ENCODE measurements around the gene UGT1A4.
A peak's percentile ranks its signal among the peaks of the same experiment; 100 is the strongest.
"Not testable (repeated sequence)": the region's sequence is repeated elsewhere in the genome, so short reads cannot be mapped to it uniquely, and the experiment has no call there.

UGT1A4 gene

GRCh38 chr2:233700028-233700635 is 18.4 kb upstream of the UGT1A4 start:
- no peak for DNase-seq

- not testable (repeated sequence) for DNase-seq
Measured at GRCh38 chr2:233700842-233701241, 17.7 kb upstream of the UGT1A4 start.

GRCh38 chr2:233702238-233702637 is 16.3 kb upstream of the UGT1A4 start:
- no peak for DNase-seq

DNA sequence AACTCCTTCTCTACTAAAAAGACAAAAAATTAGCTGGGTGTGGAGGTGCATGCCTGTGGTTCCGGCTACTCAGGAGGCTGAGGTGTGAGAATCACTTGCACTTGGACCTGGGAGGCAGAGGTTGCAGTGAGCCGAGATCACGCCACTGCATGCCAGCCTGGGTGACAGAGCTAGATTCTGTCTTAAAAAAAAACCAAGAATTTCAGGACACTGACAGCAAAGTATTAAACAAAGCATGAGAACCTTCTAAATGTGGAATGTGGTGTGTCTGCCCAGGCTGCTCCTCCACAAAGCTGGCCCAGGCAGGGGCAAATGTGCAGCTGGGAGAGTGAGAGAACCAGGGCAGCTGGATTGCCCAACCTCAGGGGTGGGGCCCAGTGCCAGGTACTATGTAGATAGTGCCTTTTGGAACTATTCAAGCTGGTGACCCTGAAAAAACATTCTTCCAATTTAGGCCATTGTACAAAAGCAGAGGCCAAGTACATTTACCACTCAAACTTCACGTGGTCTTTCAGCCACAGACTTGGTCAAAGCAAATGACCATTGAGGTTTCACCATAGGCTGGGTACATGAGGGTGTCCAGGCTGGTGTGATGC is 12.5 kb upstream of the UGT1A4 start:
- DNase-seq = no peak

GRCh38 chr2:233706720-233707119 is 11.8 kb upstream of the UGT1A4 start:
- no peak for DNase-seq

DNA sequence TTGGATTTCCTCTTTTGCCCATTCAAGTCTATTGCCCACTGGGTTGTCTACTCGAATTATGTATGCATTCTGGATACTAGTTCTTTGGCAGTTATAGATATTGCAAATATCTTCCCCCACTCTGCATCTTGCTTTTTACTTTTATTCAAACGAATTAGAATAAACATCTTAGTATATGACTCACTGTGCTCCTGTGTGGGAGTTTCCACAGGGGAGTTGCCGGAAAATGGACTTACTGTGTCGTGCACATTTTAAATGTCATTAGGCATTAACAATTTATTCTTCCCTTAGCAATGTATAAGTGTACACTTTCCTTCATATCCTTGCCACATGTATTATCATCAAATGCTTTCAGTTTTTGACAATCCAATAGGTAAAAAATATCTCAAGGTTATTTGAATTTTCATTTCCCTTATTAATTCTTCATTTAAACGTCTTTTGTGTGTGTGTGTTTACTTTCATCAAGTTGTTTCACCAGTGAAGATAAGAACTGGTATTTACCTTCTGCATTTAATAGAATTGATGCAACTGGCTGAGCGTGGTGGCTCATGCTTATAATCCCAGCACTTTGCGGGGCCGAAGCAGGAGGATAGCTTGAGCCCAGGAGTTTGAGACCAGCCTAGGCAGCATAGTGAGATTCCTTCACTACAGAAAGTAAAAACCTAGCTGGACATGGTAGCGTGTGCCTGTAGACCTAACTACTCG is 10.4 kb upstream of the UGT1A4 start:
- no peak for DNase-seq

GRCh38 chr2:233708942-233709341 is 9.6 kb upstream of the UGT1A4 start:
- no peak for DNase-seq

- peak; percentile 25 for DNase-seq
Measured at GRCh38 chr2:233711312-233712008, 7.1 kb upstream of the UGT1A4 start.

- no peak for DNase-seq
Measured at GRCh38 chr2:233712611-233713261, 5.8 kb upstream of the UGT1A4 start, which contains the start of gene UGT1A5. UGT1A5 (plus strand) TSS chr2:233712907; CDS start chr2:233712992, 85 bp downstream.

DNA sequence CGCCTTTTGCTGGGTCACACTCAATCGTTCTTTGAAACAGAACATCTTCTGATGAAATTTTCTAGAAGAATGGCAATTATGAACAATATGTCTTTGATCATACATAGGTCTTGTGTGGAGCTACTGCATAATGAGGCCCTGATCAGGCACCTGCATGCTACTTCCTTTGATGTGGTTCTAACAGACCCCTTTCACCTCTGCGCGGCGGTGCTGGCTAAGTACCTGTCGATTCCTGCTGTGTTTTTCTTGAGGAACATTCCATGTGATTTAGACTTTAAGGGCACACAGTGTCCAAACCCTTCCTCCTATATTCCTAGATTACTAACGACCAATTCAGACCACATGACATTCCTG is 5.3 kb upstream of the UGT1A4 start:
- DNase-seq = no peak

DNA sequence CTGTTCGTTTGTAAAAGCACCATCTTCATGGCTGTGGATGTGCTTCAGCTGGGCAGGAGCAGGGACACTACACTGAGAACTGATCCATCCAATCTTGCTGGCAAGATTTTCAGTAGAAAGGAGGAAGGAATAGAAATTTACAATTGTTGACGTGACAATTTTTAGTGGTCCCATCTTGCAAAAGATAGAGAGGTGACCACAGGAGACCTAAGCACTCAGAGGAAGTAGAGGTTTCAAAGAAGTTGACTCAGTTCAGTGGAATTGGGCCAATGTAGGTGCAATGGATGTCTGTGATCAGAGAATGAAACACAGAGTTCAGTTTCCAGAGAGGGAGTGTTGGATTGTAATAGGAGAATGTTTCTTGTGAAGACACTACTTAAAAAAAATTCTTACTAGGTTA is 4.4 kb upstream of the UGT1A4 start:
- no peak for DNase-seq

GRCh38 chr2:233728723-233729301 is 10.3 kb downstream of the UGT1A4 start, which contains the start of gene UGT1A3:
UGT1A3 (plus strand) TSS chr2:233729042; CDS start chr2:233729127, 85 bp downstream.
- DNase-seq = no peak

DNA sequence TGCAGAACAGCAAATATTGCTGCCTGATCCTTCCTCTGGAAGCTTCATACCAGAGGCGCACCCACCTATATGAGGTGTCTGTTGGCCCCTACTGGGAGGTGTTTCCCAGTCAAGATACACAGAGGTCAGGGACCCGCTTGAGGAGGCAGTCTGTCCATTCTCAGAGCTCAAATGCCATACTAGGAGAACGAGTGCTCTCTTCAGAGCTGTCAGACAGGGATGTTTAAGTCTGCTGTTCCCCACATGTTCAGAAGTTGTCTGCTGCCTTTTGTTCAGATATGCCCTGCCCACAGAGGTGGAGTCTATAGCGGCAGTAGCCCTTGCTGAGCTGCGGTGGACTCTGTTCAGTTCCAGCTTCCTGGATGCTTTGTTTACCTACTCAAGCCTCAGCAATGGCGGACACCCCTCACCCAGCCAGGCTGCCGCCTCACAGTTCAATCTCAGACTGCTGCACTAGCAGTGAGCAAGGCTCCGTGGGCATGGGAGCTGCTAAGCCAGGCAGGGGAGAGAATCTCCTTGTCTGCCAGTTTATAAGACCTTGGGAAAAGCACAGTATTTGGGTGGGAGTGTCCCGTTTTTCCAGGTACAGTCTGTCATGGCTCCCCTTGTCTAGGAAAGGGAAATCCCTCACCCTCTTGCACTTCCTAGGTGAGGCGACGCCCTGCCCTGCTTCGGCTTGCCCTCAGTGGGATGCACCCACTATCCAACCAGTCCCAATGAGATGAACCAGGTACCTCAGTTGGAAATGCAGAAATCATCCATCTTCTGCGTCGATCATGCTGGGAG is 18.5 kb downstream of the UGT1A4 start:
- not testable (repeated sequence) for DNase-seq

DNA sequence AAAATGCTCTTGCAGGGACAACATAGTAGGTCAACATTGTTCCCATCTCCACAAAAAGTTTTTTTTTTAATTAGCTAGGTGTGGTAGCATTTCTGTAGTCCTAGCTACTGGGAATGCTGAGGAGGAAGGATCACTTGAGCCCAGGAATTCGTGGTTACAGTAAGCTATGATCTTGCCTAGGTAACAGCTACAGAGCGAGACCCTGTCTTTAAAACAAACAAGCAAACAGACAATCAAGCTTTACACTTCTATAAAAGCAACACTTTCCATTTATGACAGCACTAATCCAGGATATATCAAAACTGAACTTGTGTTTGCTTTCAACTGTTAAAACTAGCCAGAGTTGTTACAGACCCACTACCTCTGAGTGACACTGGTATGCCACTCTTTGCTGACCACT is 22.3 kb downstream of the UGT1A4 start:
- no peak for DNase-seq

GRCh38 chr2:233743464-233744259 is 25.1 kb downstream of the UGT1A4 start:
- no peak for DNase-seq

- DNase-seq = no peak
Measured at GRCh38 chr2:233745073-233745755, 26.7 kb downstream of the UGT1A4 start.

DNA sequence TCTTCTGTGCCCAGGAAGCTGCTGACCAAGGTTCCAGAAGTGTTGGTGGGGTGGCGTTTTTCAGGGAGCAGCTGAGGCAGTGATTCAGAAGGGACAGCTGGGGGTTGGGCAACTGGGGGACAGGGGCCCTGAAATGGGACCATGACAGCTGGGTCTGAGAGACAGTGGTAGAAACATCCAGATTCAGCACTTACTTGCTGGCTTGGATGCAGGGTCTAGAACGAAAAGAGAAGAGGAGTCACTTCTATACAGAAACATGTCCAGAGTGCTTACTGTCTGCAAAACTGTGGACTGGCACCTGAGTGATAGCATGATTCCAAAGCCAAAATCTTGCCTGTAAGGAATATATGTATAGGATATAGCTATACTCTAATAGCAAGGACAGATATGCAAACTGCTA is 27.3 kb downstream of the UGT1A4 start:
- not testable (repeated sequence) for DNase-seq

- no peak for DNase-seq
Measured at GRCh38 chr2:233746475-233747282, 28.1 kb downstream of the UGT1A4 start.

DNA sequence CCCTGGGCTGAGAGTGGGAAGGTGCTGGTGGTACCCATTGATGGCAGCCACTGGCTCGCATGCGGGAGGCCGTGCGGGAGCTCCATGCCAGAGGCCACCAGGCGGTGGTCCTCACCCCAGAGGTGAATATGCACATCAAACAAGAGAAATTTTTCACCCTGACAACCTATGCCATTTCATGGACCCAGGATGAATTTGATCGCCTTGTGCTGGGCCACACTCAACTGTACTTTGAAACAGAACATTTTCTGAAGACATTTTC is 28.7 kb downstream of the UGT1A4 start:
- no peak for DNase-seq

DNA sequence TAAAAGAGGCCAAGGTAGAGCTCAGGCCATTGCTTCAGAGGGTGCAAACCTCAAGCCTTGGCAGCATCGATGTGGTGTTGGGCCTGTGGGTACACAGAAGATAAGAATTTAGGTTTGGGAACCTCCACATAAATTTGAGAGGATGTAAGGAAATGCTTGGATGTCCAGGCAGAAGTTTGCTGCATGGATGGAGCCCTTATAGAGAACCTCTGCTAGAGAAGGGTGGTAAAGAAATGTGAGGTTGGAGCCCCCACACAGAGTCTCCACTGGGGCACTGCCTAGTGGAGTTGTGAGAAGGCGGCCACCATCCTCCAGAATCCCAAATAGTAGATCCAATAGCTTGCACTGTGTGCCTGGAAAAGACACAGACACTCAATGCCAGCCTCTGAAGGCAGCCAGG is 32.2 kb downstream of the UGT1A4 start:
- not testable (repeated sequence) for DNase-seq
